GM23338 (cell line): ENCODE measurements around the gene C12orf43. TPM values are rescaled to one million over a fixed set of nuclear protein-coding genes. Genes with fewer than 3 reads are reported as not detected.

ENCODE experiments used
- ATAC-seq: fragments of 200-7000 bp; cut with Tn5 transposase; 3 replicates; pipeline ENCODE4 v1.9.1; 2020
- DNase-seq: peaks from one replicate; pipeline ENCODE4 v3.0.0-alpha.2; 2015; ENCODE audit warnings: low spot score
- H2AFZ ChIP-seq: fragments of 200-600 bp; sonication (generic); 2 replicates; pipeline ENCODE4 v1.8.0; 2016; ENCODE audit warnings: antibody characterized with exemption, mild to moderate bottlenecking, moderate library complexity
- H3F3A ChIP-seq: fragments of 200-600 bp; sonication (generic); replicated peaks from 2 replicates; pipeline ENCODE4 v1.8.0; 2017; ENCODE audit warnings: antibody characterized with exemption, mixed run types, low read depth
- H3K27ac ChIP-seq: fragments of 200-600 bp; sonication (generic); 2 replicates; pipeline ENCODE4 v1.6.1; 2016; ENCODE audit warnings: low read depth
- H3K27me3 ChIP-seq: fragments of 200-600 bp; sonication (generic); 2 replicates; pipeline ENCODE4 v1.8.0; 2016; ENCODE audit warnings: mild to moderate bottlenecking, mixed run types, moderate library complexity; ENCODE audit not compliant: insufficient read depth
- H3K36me3 ChIP-seq: fragments of 200-600 bp; sonication (generic); 2 replicates; pipeline ENCODE4 v1.8.0; 2016; ENCODE audit warnings: mild to moderate bottlenecking; ENCODE audit not compliant: insufficient read depth
- H3K4me1 ChIP-seq: fragments of 200-600 bp; sonication (generic); 2 replicates; pipeline ENCODE4 v1.8.0; 2016; ENCODE audit warnings: mild to moderate bottlenecking, moderate library complexity; ENCODE audit not compliant: insufficient read depth
- H3K4me2 ChIP-seq: fragments of 200-600 bp; sonication (generic); 2 replicates; pipeline ENCODE4 v1.7.1; 2017; ENCODE audit warnings: mixed run types
- H3K4me3 ChIP-seq: fragments of 200-600 bp; sonication (generic); 2 replicates; pipeline ENCODE4 v1.6.1; 2016; ENCODE audit warnings: mixed run types
- H3K79me2 ChIP-seq: fragments of 200-600 bp; sonication (generic); replicated peaks from 2 replicates; pipeline ENCODE4 v1.8.0; 2017; ENCODE audit warnings: mild to moderate bottlenecking; ENCODE audit not compliant: insufficient read depth
- H3K9me2 ChIP-seq: fragments of 200-600 bp; sonication (generic); 2 replicates; pipeline ENCODE4 v1.8.0; 2017; ENCODE audit not compliant: insufficient read depth
- H4K20me1 ChIP-seq: fragments of 200-600 bp; sonication (generic); replicated peaks from 2 replicates; pipeline ENCODE4 v1.8.0; 2017; ENCODE audit warnings: mild to moderate bottlenecking; ENCODE audit not compliant: insufficient read depth
- H3K27ac Mint-ChIP-seq: 2 replicates; pipeline ENCODE4 v1.8.0; 2020; ENCODE audit warnings: inconsistent platforms, mild to moderate bottlenecking, moderate library complexity, mixed read lengths
- H3K27me3 Mint-ChIP-seq: 3 replicates; pipeline ENCODE4 v1.8.0; 2022; ENCODE audit warnings: low read depth, mild to moderate bottlenecking, moderate library complexity, mixed read lengths, inconsistent platforms; ENCODE audit not compliant: insufficient read depth, poor library complexity
- H3K36me3 Mint-ChIP-seq: 3 replicates; pipeline ENCODE4 v1.8.0; 2021; ENCODE audit warnings: low read depth, mild to moderate bottlenecking, inconsistent platforms, moderate library complexity, mixed read lengths
- H3K4me1 Mint-ChIP-seq: 3 replicates; pipeline ENCODE4 v1.8.0; 2020; ENCODE audit warnings: mild to moderate bottlenecking, inconsistent platforms, mixed read lengths
- H3K4me3 Mint-ChIP-seq: 3 replicates; pipeline ENCODE4 v1.8.0; 2021; ENCODE audit warnings: moderate library complexity, mild to moderate bottlenecking, inconsistent platforms, mixed read lengths
- H3K9me3 Mint-ChIP-seq: 3 replicates; pipeline ENCODE4 v1.8.0; 2020; ENCODE audit warnings: moderate library complexity, mild to moderate bottlenecking, inconsistent platforms, mixed read lengths
- CREB1 ChIP-seq: fragments of 250-450 bp; sonication (Bioruptor Pico); IDR thresholded peaks from 2 replicates; pipeline ENCODE4 v1.5.0; 2020; ENCODE audit warnings: low read depth, mild to moderate bottlenecking, moderate library complexity
- EZH2 ChIP-seq: fragments of 200-600 bp; sonication (generic); IDR thresholded peaks from one replicate; pipeline ENCODE4 v1.8.0; 2017; ENCODE audit warnings: antibody characterized with exemption, mild to moderate bottlenecking, low read depth; ENCODE audit not compliant: unreplicated experiment
- EZH2phosphoT487 ChIP-seq: fragments of 200-600 bp; sonication (generic); IDR thresholded peaks from one replicate; pipeline ENCODE4 v1.8.1; 2018; ENCODE audit warnings: antibody characterized with exemption; ENCODE audit not compliant: unreplicated experiment
- JUNB ChIP-seq: IDR thresholded peaks from one replicate; pipeline ENCODE4 v1.6.1; 2016; ENCODE audit warnings: antibody characterized with exemption; ENCODE audit not compliant: unreplicated experiment
- NANOG ChIP-seq: IDR thresholded peaks from 2 replicates; pipeline ENCODE4 v1.6.1; 2016; ENCODE audit warnings: antibody characterized with exemption, borderline replicate concordance
- POLR2AphosphoS5 ChIP-seq: IDR thresholded peaks from 2 replicates; pipeline ENCODE4 v1.6.1; 2016; ENCODE audit warnings: antibody characterized with exemption, low read depth
- STAT1 ChIP-seq: IDR thresholded peaks from one replicate; pipeline ENCODE4 v1.6.1; 2016; ENCODE audit warnings: antibody characterized with exemption; ENCODE audit not compliant: unreplicated experiment
- ZNF331 ChIP-seq: fragments of 250-450 bp; sonication (Bioruptor Pico); IDR thresholded peaks from 2 replicates; pipeline ENCODE4 v1.5.0; 2020; ENCODE audit warnings: low read depth, mild to moderate bottlenecking, moderate library complexity
- ZNF462 ChIP-seq: fragments of 250-450 bp; sonication (Bioruptor Pico); IDR thresholded peaks from 2 replicates; pipeline ENCODE4 v1.5.0; 2020; ENCODE audit warnings: mild to moderate bottlenecking, moderate library complexity
- polyA plus RNA-seq: library from polyadenylated mRNA; unstranded; fragments of >200 nt; fragmentation: Nextera tagmentation; extraction: Ambion mirVana; gene quantifications from 2 replicates; pipeline ENCODE4 v1.2.1, GENCODE V29; 2016
- total RNA-seq: library from RNA; depleted of rRNA; stranded (reverse); fragments of >200 nt; shearing (Covaris generic); gene quantifications from 2 replicates; pipeline ENCODE4 v1.2.3, GENCODE V29; 2014
- TF ChIP-seq, protein P1 (sequence below): IDR thresholded peaks from 2 replicates; pipeline ENCODE4 v1.6.1; 2016; ENCODE audit warnings: antibody characterized with exemption
- TF ChIP-seq, protein P2 (sequence below): IDR thresholded peaks from one replicate; pipeline ENCODE4 v1.6.1; 2018; ENCODE audit warnings: antibody characterized with exemption; ENCODE audit not compliant: unreplicated experiment
- TF ChIP-seq, protein P3 (sequence below), 2 experiments: fragments of 200-600 bp in 1 of 2; sonication (generic) in 1 of 2; conservative IDR thresholded peaks; 2 replicates each; pipeline versions ENCODE4 v1.5.1 to v1.6.1; 2016 to 2017; ENCODE audit warnings: antibody characterized with exemption in 2 of 2, low read depth in 2 of 2, mild to moderate bottlenecking in 2 of 2, moderate library complexity in 1 of 2

C12orf43 gene
- total and polyA plus RNA-seq, 2 experiments from 2014 or later, result 15.2 to 20.7 TPM

DNA sequence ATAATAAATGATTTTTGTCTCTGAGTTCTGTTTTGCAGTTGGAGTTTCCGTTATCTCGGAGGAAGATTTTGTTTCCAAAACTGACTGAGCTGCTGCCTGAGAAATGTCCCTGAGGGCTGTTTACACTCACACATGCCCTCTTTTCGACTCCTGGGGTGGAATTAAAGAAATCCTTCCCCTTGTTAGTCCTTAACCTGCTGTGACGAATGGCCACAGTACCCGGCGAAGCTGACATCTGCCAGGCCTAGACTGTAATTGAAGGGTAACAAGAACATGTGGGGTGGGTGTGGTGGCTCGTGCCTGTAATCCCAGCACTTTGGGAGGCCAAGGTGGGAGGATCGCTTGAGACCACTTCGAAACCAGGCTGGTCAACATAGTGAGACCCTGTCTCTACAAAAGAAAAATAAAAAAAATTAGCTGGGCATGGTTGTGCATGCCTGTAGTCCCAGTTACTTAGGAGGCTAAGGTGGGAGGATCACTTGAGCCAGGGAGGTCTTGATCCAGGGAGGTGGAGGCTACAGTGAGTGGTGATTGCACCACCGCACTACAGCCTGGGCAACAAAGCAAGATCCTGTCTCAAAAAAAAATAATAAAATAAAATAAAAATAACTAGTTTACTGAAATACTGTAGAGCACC lies 14.4 kb upstream of the C12orf43 start:
- Mint-ChIP-seq H3K36me3 (no peaks in the 10 kb centered on the region), H3K9me3 (no peaks in the 10 kb centered on the region), H3K4me1 (peaks cover 14% of the 10 kb centered on the region), H3K27me3 (peaks cover 4% of the 10 kb centered on the region), H3K4me3 (no peak overlapping the region), H3K27ac (no peak overlapping the region)
- peaks cover 4% of the 10 kb centered on the region for H3K4me1 ChIP-seq
- H4K20me1 ChIP-seq, result no peaks in the 10 kb centered on the region
- H3K79me2 ChIP-seq, result no peaks in the 10 kb centered on the region
- no peak overlapping the region for H3K27ac ChIP-seq
- peak overlapping the region; percentile 32; the same call in 1 of the 2 replicates for H2AFZ ChIP-seq
- no peak overlapping the region for H3K4me3 ChIP-seq
- ATAC-seq (no peak), DNase-seq (no peak)
- H3K4me2 ChIP-seq, result no peak overlapping the region
- H3K36me3 ChIP-seq, result no peaks in the 10 kb centered on the region
- H3F3A ChIP-seq, result no peaks in the 10 kb centered on the region
- H3K27me3 ChIP-seq, result no peaks in the 10 kb centered on the region
- TF ChIP-seq STAT1 (no peak), NANOG (no peak), ZNF331 (CRISPR knock-in tag) (no peak), EZH2phosphoT487 (no peak), POLR2AphosphoS5 (no peak), ZNF462 (CRISPR knock-in tag) (no peak), JUNB (no peak), EZH2 (no peak), CREB1 (no peak)
- TF ChIP-seq, protein P1, sequence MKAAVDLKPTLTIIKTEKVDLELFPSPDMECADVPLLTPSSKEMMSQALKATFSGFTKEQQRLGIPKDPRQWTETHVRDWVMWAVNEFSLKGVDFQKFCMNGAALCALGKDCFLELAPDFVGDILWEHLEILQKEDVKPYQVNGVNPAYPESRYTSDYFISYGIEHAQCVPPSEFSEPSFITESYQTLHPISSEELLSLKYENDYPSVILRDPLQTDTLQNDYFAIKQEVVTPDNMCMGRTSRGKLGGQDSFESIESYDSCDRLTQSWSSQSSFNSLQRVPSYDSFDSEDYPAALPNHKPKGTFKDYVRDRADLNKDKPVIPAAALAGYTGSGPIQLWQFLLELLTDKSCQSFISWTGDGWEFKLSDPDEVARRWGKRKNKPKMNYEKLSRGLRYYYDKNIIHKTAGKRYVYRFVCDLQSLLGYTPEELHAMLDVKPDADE, result no peak
- TF ChIP-seq, protein P2, sequence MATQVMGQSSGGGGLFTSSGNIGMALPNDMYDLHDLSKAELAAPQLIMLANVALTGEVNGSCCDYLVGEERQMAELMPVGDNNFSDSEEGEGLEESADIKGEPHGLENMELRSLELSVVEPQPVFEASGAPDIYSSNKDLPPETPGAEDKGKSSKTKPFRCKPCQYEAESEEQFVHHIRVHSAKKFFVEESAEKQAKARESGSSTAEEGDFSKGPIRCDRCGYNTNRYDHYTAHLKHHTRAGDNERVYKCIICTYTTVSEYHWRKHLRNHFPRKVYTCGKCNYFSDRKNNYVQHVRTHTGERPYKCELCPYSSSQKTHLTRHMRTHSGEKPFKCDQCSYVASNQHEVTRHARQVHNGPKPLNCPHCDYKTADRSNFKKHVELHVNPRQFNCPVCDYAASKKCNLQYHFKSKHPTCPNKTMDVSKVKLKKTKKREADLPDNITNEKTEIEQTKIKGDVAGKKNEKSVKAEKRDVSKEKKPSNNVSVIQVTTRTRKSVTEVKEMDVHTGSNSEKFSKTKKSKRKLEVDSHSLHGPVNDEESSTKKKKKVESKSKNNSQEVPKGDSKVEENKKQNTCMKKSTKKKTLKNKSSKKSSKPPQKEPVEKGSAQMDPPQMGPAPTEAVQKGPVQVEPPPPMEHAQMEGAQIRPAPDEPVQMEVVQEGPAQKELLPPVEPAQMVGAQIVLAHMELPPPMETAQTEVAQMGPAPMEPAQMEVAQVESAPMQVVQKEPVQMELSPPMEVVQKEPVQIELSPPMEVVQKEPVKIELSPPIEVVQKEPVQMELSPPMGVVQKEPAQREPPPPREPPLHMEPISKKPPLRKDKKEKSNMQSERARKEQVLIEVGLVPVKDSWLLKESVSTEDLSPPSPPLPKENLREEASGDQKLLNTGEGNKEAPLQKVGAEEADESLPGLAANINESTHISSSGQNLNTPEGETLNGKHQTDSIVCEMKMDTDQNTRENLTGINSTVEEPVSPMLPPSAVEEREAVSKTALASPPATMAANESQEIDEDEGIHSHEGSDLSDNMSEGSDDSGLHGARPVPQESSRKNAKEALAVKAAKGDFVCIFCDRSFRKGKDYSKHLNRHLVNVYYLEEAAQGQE, result no peak
- TF ChIP-seq, protein P3, sequence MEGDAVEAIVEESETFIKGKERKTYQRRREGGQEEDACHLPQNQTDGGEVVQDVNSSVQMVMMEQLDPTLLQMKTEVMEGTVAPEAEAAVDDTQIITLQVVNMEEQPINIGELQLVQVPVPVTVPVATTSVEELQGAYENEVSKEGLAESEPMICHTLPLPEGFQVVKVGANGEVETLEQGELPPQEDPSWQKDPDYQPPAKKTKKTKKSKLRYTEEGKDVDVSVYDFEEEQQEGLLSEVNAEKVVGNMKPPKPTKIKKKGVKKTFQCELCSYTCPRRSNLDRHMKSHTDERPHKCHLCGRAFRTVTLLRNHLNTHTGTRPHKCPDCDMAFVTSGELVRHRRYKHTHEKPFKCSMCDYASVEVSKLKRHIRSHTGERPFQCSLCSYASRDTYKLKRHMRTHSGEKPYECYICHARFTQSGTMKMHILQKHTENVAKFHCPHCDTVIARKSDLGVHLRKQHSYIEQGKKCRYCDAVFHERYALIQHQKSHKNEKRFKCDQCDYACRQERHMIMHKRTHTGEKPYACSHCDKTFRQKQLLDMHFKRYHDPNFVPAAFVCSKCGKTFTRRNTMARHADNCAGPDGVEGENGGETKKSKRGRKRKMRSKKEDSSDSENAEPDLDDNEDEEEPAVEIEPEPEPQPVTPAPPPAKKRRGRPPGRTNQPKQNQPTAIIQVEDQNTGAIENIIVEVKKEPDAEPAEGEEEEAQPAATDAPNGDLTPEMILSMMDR (conservative IDR thresholded peaks at IDR 0.05; ENCODE audit: low read depth in 2 of 2), result no peak
- no peaks in the 10 kb centered on the region; the same call in 1 of the 2 replicates for H3K9me2 ChIP-seq
